Middle frontal gyrus (tissue), 1 donor: ENCODE data around the gene MAP2K7.

Experiments
- DNase-seq: peaks from one replicate; pipeline ENCODE4 v3.0.0-alpha.2; 2015; ENCODE audit warnings: low spot score; ENCODE audit errors: extremely low spot score

MAP2K7 gene

GRCh38 chr19:7918615-7919421, 15.1 kb downstream of the MAP2K7 start:
- DNase-seq, result no peak

GRCh38 chr19:7919610-7920518, 16.2 kb downstream of the MAP2K7 start, which contains the start of gene SNAPC2:
Gene SNAPC2 (plus strand): TSS chr19:7920338. CDS start chr19:7920367, 29 bp downstream.
- DNase-seq, result peak; percentile 60

- DNase-seq, result peak; percentile 85
These were observed 17.0 kb downstream of the MAP2K7 start for GRCh38 chr19:7920519-7921301.

GRCh38 chr19:7921302-7921966, 17.8 kb downstream of the MAP2K7 start:
- no peak for DNase-seq

- DNase-seq, result no peak
These were observed 18.5 kb downstream of the MAP2K7 start for GRCh38 chr19:7921967-7922835.

- DNase-seq, result no peak
These were observed 19.1 kb downstream of the MAP2K7 start for GRCh38 chr19:7922836-7923195.

- DNase-seq, result no peak
These were observed 19.9 kb downstream of the MAP2K7 start for GRCh38 chr19:7923295-7924191.

- DNase-seq, result no peak
These were observed 20.6 kb downstream of the MAP2K7 start for GRCh38 chr19:7924241-7924640.

- DNase-seq, result no peak
These were observed 21.0 kb downstream of the MAP2K7 start for GRCh38 chr19:7924651-7925170.

- DNase-seq, result no peak
These were observed 21.6 kb downstream of the MAP2K7 start for GRCh38 chr19:7925171-7925851.

- DNase-seq, result no peak
These were observed 22.5 kb downstream of the MAP2K7 start, which contains the start of gene CTXN1 for GRCh38 chr19:7926021-7926726. Gene CTXN1 (minus strand): TSS chr19:7926135. CDS start chr19:7925538, 597 bp downstream.

- DNase-seq, result no peak
These were observed 23.3 kb downstream of the MAP2K7 start for GRCh38 chr19:7926727-7927604.

GRCh38 chr19:7927605-7928333, 24.1 kb downstream of the MAP2K7 start:
- DNase-seq, result no peak

- no peak for DNase-seq
These were observed 24.6 kb downstream of the MAP2K7 start for GRCh38 chr19:7928334-7928706.
